Measurements from ENCODE around the gene BAZ1B.
"Not testable (repeated sequence)": the region's sequence is repeated elsewhere in the genome, so short reads cannot be mapped to it uniquely, and the experiment has no call there.

- TF ChIP-seq CTCF (conservative IDR thresholded peaks at IDR 0.05; ENCODE audit: low read depth, low read length); EZH2 (IDR thresholded peaks at IDR 0.05; ENCODE audit: borderline replicate concordance, low read depth, low read length, poor library complexity, severe bottlenecking): not testable (repeated sequence)
Observed at GRCh38 chr7:73535918-73536317, 13.8 kb upstream of the BAZ1B start.

Measured in A673 (cell line).